ENCODE measurements around the gene SLCO4A1. TPM values are rescaled to one million over a fixed set of nuclear protein-coding genes. Genes with fewer than 3 reads are reported as not detected.

The SLCO4A1 gene
- total and polyA plus RNA-seq, 9 of the 15 experiments (the other 6 are each of a cell fraction or from before 2014, with no cell fraction given): 1.6 to 21.9 (median 12.8) TPM

GRCh38 chr20:62702895-62703852 is 60.9 kb downstream of the SLCO4A1 start (continued):
- no peak for TF ChIP-seq ZNF444 (CRISPR knock-in tag; IDR thresholded peaks at IDR 0.05)
- TF ChIP-seq L3MBTL2 (IDR thresholded peaks at IDR 0.05): no peak
- no peak for TF ChIP-seq ZBTB49 (CRISPR knock-in tag; IDR thresholded peaks at IDR 0.05; ENCODE audit: borderline replicate concordance)
- TF ChIP-seq DEAF1 (CRISPR knock-in tag; IDR thresholded peaks at IDR 0.05): no peak
- TF ChIP-seq ZC3H11A (IDR thresholded peaks at IDR 0.05; ENCODE audit: low read depth, low read length): no peak
- TF ChIP-seq RNF2 (IDR thresholded peaks at IDR 0.05): no peak
- TF ChIP-seq SMARCB1 (IDR thresholded peaks at IDR 0.05; ENCODE audit: insufficient read length, low read depth): no peak
- TF ChIP-seq KLF6 (CRISPR knock-in tag; IDR thresholded peaks at IDR 0.05; ENCODE audit: borderline replicate concordance): no peak
- peak; percentile 68 for TF ChIP-seq JUND (IDR thresholded peaks at IDR 0.05; ENCODE audit: borderline replicate concordance, low read depth, low read length)
- TF ChIP-seq JUND (tag; IDR thresholded peaks at IDR 0.05; ENCODE audit: borderline replicate concordance, low read depth, low read length): no peak; the same call in 2 of the 3 replicates
- no peak for TF ChIP-seq NR2C2 (CRISPR knock-in tag; IDR thresholded peaks at IDR 0.05)
- TF ChIP-seq NR2C2 (tag; IDR thresholded peaks at IDR 0.05): no peak
- TF ChIP-seq JUNB (CRISPR knock-in tag; conservative IDR thresholded peaks at IDR 0.05): no peak
- no peak for TF ChIP-seq ZNF609 (CRISPR knock-in tag; IDR thresholded peaks at IDR 0.05; ENCODE audit: borderline replicate concordance)
- no peak for TF ChIP-seq PCBP2 (IDR thresholded peaks at IDR 0.05; ENCODE audit: low read depth, low read length, poor library complexity, severe bottlenecking)
- no peak for TF ChIP-seq BRCA1 (IDR thresholded peaks at IDR 0.05)
- TF ChIP-seq BRCA1 (CRISPR knock-in tag; IDR thresholded peaks at IDR 0.05): no peak
- TF ChIP-seq CAMTA2 (CRISPR knock-in tag; conservative IDR thresholded peaks at IDR 0.05): no peak
- TF ChIP-seq RCOR1 (IDR thresholded peaks at IDR 0.05; ENCODE audit: borderline replicate concordance in 1 of 2, low read depth in 2 of 2, low read length in 2 of 2): peak in 1 of 2 experiments; percentile 43; a peak in 1 of 4 replicates

Data from K562 (cell line).